GM18519 (cell line): Measurements from ENCODE around the gene EID3.

Source experiments
- ATAC-seq: cut with Tn5 transposase; IDR thresholded peaks from one replicate; pipeline ENCODE4 v1.9.1; 2021; ENCODE audit warnings: mild to moderate bottlenecking, moderate library complexity; ENCODE audit not compliant: unreplicated experiment, low FRiP score

Gene EID3

DNA sequence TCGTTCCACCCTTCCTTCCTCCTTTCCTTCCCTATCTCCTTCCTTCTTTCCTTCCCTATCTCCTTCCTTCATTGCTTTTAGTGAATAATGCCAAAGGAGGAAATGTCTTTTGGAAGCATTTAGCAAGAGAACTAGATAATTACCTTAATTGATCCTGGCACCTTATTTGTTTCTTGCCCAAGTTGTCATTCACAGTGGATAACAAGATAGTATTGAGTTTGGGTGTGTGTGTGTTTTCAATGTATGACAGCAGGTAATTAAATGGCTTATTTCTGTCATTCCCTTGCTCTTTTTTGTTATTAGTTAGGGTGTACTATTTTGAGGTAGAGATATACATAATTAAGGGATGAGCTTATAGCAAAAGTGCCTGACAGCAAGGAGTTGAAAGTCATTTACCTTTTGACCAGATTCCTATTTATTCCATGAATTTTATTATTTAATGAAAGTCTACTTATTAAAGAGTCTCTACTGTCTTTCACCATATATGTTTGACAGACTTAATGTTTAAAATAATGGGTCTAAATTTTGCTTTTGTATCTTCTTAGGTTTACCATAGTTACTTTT is 30.2 kb downstream of the EID3 start:
- ATAC-seq: no peak

- no peak for ATAC-seq
Observed at GRCh38 chr12:104334581-104334980, 31.0 kb downstream of the EID3 start.

GRCh38 chr12:104336115-104336514 is 32.6 kb downstream of the EID3 start:
- ATAC-seq: no peak

GRCh38 chr12:104337030-104337558 is 33.6 kb downstream of the EID3 start:
- ATAC-seq: no peak

DNA sequence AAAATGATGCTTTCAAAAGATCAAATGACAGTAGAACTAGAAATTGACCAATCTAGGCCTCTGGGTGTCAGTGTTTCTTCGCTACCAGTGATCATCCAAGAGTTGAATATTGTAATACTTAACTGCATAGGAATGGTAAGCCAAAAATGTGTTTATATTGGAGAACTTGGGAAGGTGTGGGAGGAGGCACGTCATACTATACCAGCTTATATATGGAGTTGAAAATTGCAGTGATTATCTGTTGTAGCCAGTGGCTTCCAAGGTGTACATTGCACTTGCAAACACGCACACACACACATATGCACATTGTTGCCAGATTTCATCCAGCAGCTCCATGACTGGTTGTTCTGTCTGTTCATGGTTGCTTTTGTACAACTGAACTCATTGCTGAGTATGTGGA is 36.1 kb downstream of the EID3 start:
- no peak for ATAC-seq

- no peak for ATAC-seq
Observed at GRCh38 chr12:104340177-104340576, 36.6 kb downstream of the EID3 start.

DNA sequence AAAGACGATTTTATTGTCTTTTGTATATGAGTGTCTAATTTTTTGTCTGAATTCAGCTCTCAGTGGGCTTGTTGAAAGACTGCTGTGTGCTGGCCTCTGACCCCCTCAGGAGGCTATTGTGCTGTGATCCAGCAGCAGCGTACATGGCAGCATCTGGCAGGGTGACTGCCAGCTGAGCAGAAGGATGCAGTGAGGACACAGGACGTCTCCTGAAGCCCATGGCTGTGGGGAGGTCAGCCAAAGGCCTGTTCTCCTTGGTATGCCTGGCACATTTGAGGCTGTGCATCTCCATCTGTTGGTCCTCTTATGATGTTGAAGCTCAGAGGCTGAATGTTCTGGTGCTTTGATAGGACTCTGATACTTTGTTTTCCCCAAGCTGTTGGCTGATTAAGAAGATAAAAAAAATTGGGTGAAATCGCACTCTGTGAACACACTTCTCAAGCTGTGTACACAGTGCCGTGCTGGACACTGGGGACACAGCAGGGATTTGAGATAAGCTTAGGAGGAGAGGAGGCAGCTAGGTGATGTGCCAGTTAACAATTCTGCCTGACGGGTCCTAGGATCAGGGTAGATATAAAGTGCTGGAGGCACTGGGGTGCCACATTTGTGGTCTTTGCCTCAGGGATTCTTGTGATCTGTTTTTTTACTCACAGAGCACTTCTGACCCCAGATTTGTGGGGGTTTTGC is 37.5 kb downstream of the EID3 start:
- ATAC-seq: no peak

GRCh38 chr12:104342147-104342546 is 38.6 kb downstream of the EID3 start:
- no peak for ATAC-seq

DNA sequence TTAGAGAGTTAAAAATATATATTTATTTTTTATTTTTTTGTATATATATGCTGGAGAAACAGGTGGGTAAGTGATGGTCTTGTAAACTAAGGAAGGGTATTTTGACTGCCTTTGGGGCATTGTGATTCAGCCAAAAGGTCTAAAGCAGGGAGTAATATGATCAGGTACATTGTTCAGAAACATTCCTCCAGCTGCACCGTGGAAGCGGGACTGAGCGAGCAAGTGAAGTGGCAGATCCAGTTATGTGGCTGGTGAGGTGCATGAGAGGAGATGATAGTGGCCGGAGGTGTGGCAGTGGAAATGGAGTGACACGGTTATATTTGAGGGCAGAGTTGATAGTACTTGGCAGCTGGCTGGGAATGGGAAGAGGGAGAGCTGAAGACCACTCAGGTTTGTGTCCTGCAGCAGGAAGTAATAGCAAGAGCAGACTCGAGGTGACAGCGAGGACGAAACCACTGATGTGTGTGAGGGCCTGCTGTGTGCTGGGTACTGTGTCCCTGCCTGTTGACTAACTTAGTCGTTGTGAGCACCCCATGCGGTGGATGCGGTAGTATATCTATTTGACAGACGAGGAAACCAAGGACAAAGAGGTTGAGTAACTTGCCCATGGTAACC is 39.2 kb downstream of the EID3 start:
- ATAC-seq: no peak

GRCh38 chr12:104344682-104345081 is 41.1 kb downstream of the EID3 start:
- no peak for ATAC-seq

GRCh38 chr12:104345234-104346066 is 41.9 kb downstream of the EID3 start:
- ATAC-seq: no peak

DNA sequence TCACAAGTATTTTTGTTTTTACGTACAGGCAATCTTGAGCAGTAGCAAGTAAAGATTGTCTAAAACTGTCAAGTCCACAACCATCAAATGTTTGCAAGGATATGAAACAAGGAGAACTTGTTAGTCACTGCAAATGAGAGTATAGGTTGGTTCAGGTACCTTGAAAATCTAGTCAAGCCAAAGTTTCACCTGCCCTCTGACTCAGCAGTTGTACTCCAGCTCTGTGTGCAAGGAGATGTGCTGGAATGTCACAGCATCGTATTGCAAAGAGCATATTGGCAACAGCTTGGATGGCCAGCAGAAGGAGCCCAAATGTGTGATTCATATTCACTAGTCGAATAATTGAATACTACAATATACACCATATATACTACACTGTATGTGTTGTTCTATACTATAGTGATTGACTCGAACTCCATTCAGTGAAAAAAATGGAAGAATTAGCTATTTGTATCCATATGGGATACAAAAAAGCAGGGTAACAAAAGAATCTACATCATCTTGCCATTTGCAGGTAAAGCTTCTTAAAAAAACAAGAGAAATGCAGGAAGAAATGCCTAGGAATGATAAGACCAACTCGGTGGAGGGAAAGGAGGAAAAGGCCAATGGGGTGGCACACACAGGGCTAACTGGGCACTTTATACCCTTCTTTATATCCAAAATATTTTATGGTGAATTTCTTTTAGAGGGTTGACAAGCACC is 44.0 kb downstream of the EID3 start:
- no peak for ATAC-seq

DNA sequence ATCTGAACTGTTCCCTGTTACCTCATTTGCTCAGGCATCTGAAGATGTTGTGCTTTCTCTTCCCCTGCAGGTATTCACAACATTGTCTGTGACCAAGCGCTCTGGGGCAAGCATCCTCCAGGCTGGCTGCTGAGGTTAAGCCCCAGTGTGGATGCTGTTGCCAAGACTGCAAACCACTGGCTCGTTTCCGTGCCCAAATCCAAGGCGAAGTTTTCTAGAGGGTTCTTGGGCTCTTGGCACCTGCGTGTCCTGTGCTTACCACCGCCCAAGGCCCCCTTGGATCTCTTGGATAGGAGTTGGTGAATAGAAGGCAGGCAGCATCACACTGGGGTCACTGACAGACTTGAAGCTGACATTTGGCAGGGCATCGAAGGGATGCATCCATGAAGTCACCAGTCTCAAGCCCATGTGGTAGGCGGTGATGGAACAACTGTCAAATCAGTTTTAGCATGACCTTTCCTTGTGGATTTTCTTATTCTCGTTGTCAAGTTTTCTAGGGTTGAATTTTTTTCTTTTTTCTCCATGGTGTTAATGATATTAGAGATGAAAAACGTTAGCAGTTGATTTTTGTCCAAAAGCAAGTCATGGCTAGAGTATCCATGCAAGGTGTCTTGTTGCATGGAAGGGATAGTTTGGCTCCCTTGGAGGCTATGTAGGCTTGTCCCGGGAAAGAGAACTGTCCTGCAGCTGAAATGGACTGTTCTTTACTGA is 44.9 kb downstream of the EID3 start:
- no peak for ATAC-seq

GRCh38 chr12:104348994-104349494 is 45.5 kb downstream of the EID3 start:
- no peak for ATAC-seq

DNA sequence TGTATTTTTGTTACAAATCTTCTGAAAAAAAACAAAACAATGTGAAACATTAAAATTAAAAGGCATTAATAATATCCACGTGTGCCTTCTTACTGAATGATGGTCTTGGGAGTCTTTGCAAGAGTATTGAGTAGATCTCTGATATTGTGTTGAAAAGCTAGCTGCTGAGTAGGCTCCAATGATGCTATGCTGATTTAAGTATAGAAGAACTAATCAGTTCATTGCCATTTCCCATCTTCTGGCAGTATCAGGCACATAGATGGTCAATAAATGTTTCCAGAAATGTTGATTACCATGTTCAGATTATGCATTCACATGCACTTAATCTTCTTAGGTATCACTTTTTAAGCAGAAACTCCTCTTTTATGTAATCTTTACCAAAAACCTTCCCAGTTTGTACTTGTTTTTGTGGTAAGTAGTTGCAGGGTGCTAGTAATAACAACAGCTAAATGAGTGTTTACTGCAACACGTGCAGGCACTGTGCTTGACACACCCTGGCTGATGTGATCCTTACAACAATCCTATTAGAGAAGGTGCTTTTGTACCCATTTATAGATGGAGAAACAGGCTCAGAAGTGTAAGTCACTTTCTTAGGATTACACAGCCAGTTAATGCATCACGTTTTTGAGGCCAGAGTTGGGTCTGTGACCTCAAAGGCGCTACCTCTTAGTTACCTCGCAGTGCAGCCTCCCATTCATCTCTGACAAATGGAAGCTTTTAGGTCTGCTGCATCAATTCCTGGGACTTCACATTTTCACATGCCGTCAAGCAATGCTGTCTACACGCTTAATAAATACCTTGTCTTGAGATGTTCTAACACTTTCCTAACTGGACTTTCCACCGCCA is 46.9 kb downstream of the EID3 start:
- no peak for ATAC-seq

DNA sequence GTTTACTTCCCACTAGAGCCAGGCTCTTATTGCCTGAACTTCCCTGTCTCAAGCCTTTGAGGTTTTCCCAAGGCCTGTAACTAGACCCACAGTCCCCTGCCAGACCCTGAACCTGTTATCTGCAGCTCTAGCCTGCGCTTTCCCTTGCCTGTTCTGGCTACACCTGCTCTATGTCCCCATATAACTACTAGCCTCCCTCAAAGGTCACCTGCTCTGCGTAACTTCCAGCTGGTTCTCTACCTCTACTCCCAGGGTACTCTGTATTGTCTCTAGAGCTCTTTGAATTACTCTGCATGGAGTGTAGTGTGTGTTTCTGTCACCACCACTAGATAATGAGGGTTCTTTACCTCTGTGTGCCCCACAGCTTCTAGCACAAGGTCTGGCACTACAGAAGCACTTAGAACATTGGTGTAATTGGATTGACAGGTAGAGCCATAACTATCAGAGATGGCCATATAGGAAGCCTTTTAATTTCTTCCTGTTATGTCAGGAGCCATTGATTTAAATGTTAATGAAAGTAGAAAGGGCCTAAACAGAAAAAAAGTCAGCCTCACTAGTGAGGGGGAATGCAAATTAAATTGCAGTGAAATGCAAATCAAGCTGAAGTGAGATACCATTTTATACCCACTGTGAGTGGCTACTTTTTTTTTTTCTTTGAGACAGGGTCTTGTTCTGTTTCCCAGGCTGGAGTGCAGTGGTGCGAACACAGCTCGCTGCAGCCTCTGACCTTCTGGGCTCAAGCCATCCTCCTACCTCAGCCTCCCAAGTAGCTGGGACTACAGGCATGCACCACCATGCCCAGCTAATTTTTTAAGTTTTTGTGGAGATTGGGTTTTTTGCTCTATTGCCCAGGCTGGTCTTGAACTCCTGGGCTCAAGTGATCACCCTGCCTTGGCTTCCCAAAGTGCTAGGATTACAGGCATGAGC is 47.8 kb downstream of the EID3 start:
- no peak for ATAC-seq

- ATAC-seq: no peak
Observed at GRCh38 chr12:104352106-104352713, 48.7 kb downstream of the EID3 start.
